Cardiac muscle cell (in vitro differentiated cells and primary cell): ENCODE results near the gene AFG1L. TPM values are rescaled to one million over a fixed set of nuclear protein-coding genes. Genes with fewer than 3 reads are reported as not detected.

ENCODE experiments used
- DNase-seq, 2 donors: peaks; one replicate each; pipeline versions ENCODE4 v3.0.0 to v3.0.0-alpha.2; 2010 to 2017; ENCODE audit warnings: low read depth in 1 of 2, low spot score in 1 of 2
- H3K27ac ChIP-seq: fragments of 200-600 bp; sonication (generic); 2 replicates; pipeline ENCODE4 v1.5.1; 2016
- H3K27me3 ChIP-seq: fragments of 200-600 bp; sonication (generic); 2 replicates; pipeline ENCODE4 v1.6.0; 2016; ENCODE audit warnings: control low read depth
- H3K36me3 ChIP-seq: fragments of 200-600 bp; sonication (generic); 2 replicates; pipeline ENCODE4 v1.5.1; 2016; ENCODE audit warnings: control low read depth
- H3K4me1 ChIP-seq: fragments of 200-600 bp; sonication (generic); 2 replicates; pipeline ENCODE4 v1.8.1; 2017; ENCODE audit warnings: low read depth, mild to moderate bottlenecking, mixed run types
- H3K4me3 ChIP-seq: fragments of 200-600 bp; sonication (generic); 2 replicates; pipeline ENCODE4 v1.5.1; 2016; ENCODE audit warnings: mild to moderate bottlenecking
- H3K9me3 ChIP-seq: fragments of 200-600 bp; sonication (generic); 2 replicates; pipeline ENCODE4 v1.5.1; 2017; ENCODE audit warnings: low read depth, mild to moderate bottlenecking, control low read depth
- CTCF ChIP-seq: IDR thresholded peaks from 2 replicates; pipeline ENCODE4 v1.5.1; 2012; ENCODE audit warnings: low read depth, mild to moderate bottlenecking, low read length
- polyA plus RNA-seq: library from polyadenylated mRNA; unstranded; fragments of >200 nt; fragmentation: Nextera tagmentation; extraction: Ambion mirVana; gene quantifications from 2 replicates; pipeline ENCODE4 v1.2.1, GENCODE V29; 2016
- total RNA-seq: library from RNA; depleted of rRNA; stranded (reverse); fragments of >200 nt; gene quantifications from 2 replicates; pipeline ENCODE4 v1.2.3, GENCODE V29; 2016

The AFG1L gene
- total and polyA plus RNA-seq, 2 experiments from 2014 or later: 7.7 to 8.8 TPM

GRCh38 chr6:108565893-108566292 lies 271.0 kb downstream of the AFG1L start:
- peak in 1 of 2 donors; percentile 81 for DNase-seq
- H3K36me3 ChIP-seq: peaks cover 4% of the 10 kb centered on the region
- no peak overlapping the region for H3K27ac ChIP-seq
- no peaks in the 10 kb centered on the region for H3K9me3 ChIP-seq
- peak; percentile 22 for TF ChIP-seq CTCF
- H3K4me3 ChIP-seq: no peak overlapping the region
- peaks cover 18% of the 10 kb centered on the region for H3K27me3 ChIP-seq
- H3K4me1 ChIP-seq: peaks cover 20% of the 10 kb centered on the region

GRCh38 chr6:108566406-108566805 lies 271.6 kb downstream of the AFG1L start:
- TF ChIP-seq CTCF: no peak
- Histone ChIP-seq H3K4me1 (peaks cover 20% of the 10 kb centered on the region), H3K9me3 (no peaks in the 10 kb centered on the region), H3K4me3 (no peak overlapping the region), H3K27ac (no peak overlapping the region), H3K36me3 (peaks cover 4% of the 10 kb centered on the region), H3K27me3 (peaks cover 18% of the 10 kb centered on the region)
- DNase-seq: no peak

GRCh38 chr6:108568101-108568500 lies 273.2 kb downstream of the AFG1L start:
- TF ChIP-seq CTCF: no peak
- H3K36me3 ChIP-seq: peaks cover 4% of the 10 kb centered on the region
- peaks cover 14% of the 10 kb centered on the region for H3K4me1 ChIP-seq
- no peak for DNase-seq
- H3K9me3 ChIP-seq: no peaks in the 10 kb centered on the region
- H3K4me3 ChIP-seq: no peak overlapping the region
- H3K27ac ChIP-seq: no peak overlapping the region
- peaks cover 18% of the 10 kb centered on the region for H3K27me3 ChIP-seq

- TF ChIP-seq CTCF: no peak
- Histone ChIP-seq H3K4me3 (no peak overlapping the region), H3K27me3 (peaks cover 18% of the 10 kb centered on the region), H3K27ac (no peak overlapping the region), H3K36me3 (peaks cover 4% of the 10 kb centered on the region), H3K9me3 (no peaks in the 10 kb centered on the region), H3K4me1 (peaks cover 12% of the 10 kb centered on the region)
- no peak for DNase-seq
Observed at GRCh38 chr6:108568551-108569305, 273.9 kb downstream of the AFG1L start.

- no peak for DNase-seq
- H3K9me3 ChIP-seq: no peaks in the 10 kb centered on the region
- H3K4me3 ChIP-seq: no peak overlapping the region
- peaks cover 21% of the 10 kb centered on the region for H3K4me1 ChIP-seq
- H3K27me3 ChIP-seq: peaks cover 2% of the 10 kb centered on the region
- peaks cover 4% of the 10 kb centered on the region for H3K36me3 ChIP-seq
- TF ChIP-seq CTCF: peak; percentile 12
- H3K27ac ChIP-seq: no peak overlapping the region
Observed at GRCh38 chr6:108570517-108570916, 275.7 kb downstream of the AFG1L start.
